Measurements from ENCODE around the gene PCBP1.

GRCh38 chr2:70061317-70061716 lies 26.0 kb upstream of the PCBP1 start:
- no peak for TF ChIP-seq JUNB (IDR thresholded peaks at IDR 0.05; ENCODE audit: unreplicated experiment)
- TF ChIP-seq CTCF (conservative IDR thresholded peaks at IDR 0.05; ENCODE audit: low read depth in 2 of 2) = no peak
- TF ChIP-seq, protein P1, sequence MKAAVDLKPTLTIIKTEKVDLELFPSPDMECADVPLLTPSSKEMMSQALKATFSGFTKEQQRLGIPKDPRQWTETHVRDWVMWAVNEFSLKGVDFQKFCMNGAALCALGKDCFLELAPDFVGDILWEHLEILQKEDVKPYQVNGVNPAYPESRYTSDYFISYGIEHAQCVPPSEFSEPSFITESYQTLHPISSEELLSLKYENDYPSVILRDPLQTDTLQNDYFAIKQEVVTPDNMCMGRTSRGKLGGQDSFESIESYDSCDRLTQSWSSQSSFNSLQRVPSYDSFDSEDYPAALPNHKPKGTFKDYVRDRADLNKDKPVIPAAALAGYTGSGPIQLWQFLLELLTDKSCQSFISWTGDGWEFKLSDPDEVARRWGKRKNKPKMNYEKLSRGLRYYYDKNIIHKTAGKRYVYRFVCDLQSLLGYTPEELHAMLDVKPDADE (IDR thresholded peaks at IDR 0.05) = no peak
- no peak for TF ChIP-seq EZH2phosphoT487 (IDR thresholded peaks at IDR 0.05; ENCODE audit: unreplicated experiment)
- no peak for TF ChIP-seq POLR2AphosphoS5 (IDR thresholded peaks at IDR 0.05; ENCODE audit: low read depth)
- no peak for TF ChIP-seq CREB1 (CRISPR knock-in tag; IDR thresholded peaks at IDR 0.05; ENCODE audit: low read depth)
- TF ChIP-seq EZH2 (IDR thresholded peaks at IDR 0.05; ENCODE audit: low read depth, unreplicated experiment) = no peak
- no peak for TF ChIP-seq NANOG (IDR thresholded peaks at IDR 0.05; ENCODE audit: borderline replicate concordance)
- no peak for TF ChIP-seq ZNF462 (CRISPR knock-in tag; IDR thresholded peaks at IDR 0.05)
- TF ChIP-seq, protein P2, sequence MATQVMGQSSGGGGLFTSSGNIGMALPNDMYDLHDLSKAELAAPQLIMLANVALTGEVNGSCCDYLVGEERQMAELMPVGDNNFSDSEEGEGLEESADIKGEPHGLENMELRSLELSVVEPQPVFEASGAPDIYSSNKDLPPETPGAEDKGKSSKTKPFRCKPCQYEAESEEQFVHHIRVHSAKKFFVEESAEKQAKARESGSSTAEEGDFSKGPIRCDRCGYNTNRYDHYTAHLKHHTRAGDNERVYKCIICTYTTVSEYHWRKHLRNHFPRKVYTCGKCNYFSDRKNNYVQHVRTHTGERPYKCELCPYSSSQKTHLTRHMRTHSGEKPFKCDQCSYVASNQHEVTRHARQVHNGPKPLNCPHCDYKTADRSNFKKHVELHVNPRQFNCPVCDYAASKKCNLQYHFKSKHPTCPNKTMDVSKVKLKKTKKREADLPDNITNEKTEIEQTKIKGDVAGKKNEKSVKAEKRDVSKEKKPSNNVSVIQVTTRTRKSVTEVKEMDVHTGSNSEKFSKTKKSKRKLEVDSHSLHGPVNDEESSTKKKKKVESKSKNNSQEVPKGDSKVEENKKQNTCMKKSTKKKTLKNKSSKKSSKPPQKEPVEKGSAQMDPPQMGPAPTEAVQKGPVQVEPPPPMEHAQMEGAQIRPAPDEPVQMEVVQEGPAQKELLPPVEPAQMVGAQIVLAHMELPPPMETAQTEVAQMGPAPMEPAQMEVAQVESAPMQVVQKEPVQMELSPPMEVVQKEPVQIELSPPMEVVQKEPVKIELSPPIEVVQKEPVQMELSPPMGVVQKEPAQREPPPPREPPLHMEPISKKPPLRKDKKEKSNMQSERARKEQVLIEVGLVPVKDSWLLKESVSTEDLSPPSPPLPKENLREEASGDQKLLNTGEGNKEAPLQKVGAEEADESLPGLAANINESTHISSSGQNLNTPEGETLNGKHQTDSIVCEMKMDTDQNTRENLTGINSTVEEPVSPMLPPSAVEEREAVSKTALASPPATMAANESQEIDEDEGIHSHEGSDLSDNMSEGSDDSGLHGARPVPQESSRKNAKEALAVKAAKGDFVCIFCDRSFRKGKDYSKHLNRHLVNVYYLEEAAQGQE (IDR thresholded peaks at IDR 0.05; ENCODE audit: unreplicated experiment) = no peak
